Measurements from ENCODE around the gene PNMA8C.

- no peak for TF ChIP-seq GATA2 (IDR thresholded peaks at IDR 0.05; ENCODE audit: low read depth, low read length)
- TF ChIP-seq GATA3 (IDR thresholded peaks at IDR 0.05; ENCODE audit: low read depth, low read length): no peak
Observed at GRCh38 chr19:46394402-46394797, 34.3 kb downstream of the PNMA8C start.
